GM19351 (cell line): ENCODE data around the gene TEKT1.
"Not testable (repeated sequence)": the region's sequence is repeated elsewhere in the genome, so short reads cannot be mapped to it uniquely, and the experiment has no call there.

Source experiments
- ATAC-seq: cut with Tn5 transposase; IDR thresholded peaks from one replicate; pipeline ENCODE4 v1.9.1; 2021; ENCODE audit warnings: mild to moderate bottlenecking, moderate library complexity; ENCODE audit not compliant: unreplicated experiment

Gene TEKT1

DNA sequence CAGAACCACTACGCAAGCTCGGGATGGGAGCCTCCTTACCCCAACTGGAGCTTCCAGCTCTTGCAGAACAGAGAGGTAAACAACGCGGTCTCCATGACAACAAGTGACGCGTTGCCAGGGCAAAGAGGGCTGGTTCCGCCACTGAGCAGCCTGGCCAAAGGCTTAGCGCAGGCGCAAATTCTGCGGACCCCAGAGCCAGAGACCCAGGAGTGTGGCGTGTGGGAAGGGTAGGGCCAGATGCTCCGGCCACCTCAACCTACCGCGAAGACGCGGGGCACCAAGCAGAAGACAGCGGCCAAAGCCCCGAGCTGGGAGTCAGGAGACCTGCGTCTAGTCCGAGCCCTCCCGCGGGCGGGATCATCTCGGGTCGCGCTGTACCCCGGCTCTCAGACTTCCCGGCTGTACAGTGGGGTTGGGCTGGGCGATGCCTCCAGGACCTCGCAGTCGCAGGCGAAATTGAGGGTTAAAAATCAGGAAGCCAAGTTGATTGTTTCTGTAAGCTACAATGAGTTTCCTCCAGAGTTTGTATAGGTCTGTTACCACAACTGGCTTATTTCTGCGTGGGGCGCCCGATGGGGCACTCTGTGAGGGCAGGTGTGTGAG is at the start of gene TEKT1:
TEKT1 (minus strand) TSS at position 69 of the 603 bp plus-strand sequence. CDS start 1,353 bp downstream, outside the sequence.
- no peak for ATAC-seq

DNA sequence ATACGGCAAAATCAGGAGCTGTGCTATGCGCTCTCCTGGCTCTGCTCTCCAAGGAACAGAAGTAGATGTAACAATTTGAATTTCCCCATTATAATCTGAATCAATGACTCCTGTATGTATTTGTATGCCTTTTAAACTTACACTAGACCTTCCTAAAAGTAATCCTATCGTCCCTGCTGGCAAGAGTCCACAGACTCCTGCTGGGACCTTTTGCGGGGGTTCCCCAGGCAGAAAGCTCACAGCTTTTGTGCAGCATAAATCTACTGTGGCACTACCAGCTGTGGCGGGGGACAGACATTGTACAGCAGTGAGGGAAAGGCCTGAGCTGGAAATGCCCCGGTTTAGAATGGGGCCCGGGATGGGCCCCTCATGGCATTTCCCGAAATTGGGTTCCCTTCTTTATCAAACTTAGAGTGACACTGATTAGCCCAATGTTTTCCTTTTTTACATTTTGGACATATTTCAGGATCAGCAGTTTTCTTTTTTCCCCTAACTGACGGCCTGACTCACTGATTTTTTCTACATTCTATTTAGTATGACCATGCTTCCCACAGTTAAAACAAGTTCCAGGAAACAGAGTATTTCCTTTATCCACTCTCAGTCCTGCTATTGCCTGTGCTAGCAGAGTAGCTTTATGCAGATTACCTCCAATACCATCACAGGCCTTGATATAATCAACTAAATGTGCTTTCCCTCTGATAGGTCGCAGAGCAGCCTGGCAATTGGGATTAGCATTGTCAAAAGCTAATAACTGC is 47.9 kb upstream of the TEKT1 start:
- ATAC-seq, result not testable (repeated sequence)

DNA sequence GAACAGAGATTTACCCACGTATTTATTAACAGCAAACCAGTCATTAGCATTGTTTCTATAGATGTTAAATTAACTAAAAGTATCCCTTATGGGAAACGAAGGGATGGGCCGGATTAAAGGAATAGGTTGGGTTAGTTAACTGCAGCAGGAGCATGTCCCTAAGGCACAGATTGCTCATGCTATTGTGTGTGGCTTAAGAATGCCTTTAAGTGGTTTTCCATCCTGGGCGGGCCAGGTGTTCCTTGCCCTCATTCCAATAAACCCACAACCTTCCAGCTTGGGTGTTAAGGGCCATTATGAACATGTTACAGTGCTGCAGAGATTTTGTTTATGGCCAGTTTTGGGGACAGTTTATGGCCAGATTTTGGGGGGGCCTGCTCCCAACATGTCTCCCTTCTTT is 43.7 kb upstream of the TEKT1 start:
- not testable (repeated sequence) for ATAC-seq

DNA sequence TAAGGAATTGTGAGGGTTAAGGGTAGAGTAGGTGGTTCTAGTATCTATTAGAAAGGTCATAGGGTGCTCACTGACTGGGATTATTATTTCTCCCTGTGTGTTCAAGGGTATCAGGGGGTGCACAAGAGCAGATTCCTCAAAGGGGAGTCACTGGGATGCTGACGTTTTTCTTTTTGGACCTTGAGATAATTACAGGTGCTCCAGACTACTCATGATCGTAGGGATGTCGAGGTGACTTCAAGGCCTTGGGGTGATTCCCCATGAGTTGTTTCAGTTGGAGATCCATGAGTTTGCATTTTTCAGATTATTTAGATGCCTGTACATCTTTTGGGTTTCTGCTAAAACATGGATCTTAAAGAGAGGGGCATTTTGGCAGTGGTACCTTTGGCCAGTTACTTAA is 41.4 kb upstream of the TEKT1 start:
- no peak for ATAC-seq

DNA sequence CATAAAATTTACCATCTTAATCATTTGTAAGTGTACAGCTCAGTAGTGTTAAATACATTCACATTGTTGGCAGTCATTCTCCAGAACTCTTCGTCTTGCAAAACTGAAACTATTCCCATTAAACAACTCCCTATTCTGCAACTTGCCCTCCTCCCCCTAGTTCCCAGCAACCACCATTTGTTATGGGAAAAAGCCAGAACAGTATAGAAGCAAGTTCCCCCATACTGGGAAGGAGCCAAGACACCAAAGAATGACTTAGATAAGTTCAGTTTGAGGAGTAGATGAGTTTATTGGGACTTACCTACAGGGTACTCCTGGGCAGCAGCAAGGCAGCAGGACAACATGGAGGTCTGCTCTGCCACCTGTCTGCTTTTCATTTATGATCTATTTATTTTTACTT is 39.3 kb upstream of the TEKT1 start:
- ATAC-seq, result no peak

DNA sequence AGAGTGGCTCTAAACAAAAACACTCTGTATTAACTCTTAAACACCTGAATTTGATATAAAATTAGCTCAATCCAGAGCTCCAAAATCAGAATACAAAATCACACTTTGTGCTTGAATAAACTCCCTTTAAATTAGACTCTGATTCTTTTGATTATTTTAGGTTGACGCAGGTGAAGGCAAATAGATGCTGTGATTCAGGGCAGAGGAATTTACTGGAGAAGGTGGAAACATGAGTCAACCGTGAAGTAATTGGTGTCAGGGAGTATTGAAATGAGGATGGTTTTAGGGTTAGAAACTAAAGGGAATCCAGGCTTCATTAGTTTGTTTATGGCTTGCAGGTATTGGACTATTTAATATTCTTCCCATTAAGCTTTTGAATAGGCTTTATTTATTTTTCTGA is 37.1 kb upstream of the TEKT1 start:
- ATAC-seq, result no peak

DNA sequence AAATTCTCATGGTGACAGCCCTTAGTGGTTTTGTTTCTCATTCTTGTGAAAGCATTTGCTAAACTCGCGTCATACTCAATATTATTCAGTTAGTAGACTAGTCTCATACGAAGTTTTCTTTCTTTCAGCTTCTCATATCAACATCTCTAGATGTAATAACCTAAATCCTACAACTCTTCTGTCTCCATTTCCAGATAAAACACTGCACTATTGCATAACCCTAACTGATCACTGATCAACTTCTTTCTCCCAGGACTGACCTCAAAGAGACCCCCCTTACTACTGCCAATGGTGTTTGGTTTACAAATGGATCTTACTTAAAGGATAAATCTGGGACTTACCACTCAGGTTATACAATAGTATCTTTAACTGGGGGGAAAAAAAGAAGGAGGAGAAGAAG is 36.3 kb upstream of the TEKT1 start:
- ATAC-seq, result no peak

DNA sequence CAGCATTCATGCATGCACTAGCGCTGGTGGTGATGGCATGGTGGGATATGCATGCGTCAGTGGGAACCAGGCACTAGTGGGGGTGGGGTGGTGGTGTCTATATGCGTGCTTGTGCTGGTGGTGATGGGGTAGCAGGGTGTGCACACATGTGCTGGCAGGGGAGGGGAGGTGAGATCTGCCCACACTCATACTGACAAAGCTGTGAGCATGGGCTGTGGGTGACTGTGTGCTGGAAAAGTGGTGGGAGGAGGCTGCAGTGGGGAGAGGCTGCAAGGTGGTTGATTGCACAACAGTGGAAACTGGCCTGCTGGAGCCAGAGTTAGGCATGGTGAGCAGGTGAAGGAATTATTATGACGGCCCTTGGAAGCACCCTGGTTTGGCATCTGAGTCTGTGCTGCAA is 31.3 kb upstream of the TEKT1 start:
- ATAC-seq, result no peak

DNA sequence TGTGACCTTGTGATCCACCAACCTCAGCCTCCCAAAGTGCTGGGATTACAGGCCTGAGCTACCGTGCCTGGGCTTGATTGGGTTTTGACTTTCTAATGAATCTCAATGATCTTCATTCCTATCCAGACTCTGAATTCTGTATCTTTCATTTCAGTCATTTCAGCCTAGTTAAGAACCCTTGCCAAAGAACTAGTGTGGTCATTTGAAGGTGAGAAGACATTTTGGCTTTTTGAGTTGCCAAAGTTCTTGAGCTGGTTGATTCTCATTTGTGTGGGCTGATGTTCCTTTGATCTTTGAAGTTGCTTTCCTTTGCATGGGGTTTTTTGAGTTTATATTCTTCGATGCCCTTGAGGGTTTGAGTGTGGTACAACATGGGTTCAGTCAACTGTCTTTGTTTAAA is 30.6 kb upstream of the TEKT1 start:
- no peak for ATAC-seq

DNA sequence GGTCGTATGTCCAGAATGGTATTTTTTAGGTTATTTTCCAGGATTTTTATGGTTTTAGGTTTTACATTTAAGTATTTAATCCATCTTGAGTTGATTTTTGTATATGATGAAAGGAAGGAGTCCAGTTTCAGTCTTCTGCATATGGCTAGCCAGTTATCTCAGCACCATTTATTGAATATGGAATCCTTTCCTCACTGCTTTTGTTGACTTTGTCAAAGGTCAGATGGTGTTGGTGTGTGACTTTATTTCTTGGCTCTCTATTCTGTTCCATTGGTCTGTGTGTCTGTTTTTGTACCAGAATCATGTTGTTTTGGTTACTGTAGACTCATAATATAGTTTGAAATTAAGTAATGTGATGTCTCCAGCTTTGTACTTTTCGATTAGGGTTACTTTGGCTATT is 26.4 kb upstream of the TEKT1 start:
- no peak for ATAC-seq

DNA sequence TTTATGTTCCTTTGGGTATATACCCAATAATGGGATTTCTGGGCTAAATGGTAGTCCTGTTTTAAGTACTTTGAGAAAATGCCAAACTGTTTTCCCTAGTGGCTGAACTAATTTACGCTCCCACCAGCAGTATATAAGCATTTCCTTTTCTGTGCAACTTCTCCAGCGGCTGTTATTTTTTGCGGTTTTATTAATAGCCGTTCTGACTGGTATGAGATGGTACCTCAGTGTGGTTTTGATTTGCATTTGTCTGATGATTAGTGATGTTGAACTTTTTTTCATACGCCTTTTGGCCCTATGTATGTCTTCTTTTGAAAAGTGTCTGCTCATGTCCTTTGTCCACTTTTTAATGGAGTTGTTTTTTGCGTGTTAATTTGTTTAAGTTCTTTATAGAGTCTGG is 25.8 kb upstream of the TEKT1 start:
- ATAC-seq, result no peak

DNA sequence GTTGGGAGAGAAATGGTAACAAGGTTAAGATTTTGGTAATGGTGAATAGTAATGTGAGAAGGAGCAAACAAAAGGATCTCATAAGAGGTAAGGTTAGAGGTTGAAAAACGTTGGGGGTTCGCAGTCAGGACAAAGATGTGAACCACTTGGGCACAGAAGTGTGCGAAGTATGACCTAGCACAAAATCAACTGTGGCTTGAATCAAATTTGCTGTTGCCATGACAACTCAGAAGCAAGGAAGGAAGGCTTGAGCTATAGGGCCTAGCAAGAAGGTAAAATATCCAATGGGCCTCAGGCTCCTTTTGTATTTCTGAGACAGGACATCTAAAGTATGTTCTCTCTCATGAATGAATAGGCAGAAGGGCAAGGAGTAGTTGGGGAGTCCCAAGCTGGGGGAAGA is 24.5 kb upstream of the TEKT1 start:
- ATAC-seq, result no peak

DNA sequence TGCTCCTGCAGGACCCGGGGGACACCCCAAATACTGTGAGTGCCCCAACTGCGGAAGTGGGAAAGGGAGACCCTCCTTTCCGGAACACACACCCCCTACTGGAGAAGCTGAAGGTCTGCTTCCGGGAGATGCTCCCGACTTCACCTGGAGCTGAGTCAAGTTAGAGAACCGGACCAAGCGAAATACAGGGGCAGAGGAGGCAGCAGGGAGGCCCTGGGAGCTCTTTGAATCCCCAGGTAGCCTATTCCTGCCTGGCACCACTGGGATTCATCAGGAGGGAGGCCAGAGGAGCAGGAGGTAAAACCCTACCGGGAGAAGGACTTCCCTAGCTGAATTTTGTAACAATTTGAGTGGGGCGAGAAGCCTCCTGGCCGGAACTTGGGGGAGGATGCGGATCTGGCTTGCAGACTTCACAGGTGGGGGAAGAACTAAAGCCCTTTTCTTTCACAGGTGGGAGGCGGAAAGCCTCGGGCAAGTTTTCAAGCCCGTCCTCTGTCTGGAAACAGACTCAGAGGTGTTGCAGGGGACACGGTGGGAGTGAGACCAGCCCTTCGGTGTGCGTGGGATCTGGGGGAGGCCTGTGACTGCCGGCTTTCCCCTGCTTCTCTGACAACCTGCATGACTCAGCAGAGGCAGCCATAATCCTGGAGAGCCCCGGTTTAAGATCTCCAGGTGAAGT is 22.4 kb upstream of the TEKT1 start:
- ATAC-seq, result no peak

DNA sequence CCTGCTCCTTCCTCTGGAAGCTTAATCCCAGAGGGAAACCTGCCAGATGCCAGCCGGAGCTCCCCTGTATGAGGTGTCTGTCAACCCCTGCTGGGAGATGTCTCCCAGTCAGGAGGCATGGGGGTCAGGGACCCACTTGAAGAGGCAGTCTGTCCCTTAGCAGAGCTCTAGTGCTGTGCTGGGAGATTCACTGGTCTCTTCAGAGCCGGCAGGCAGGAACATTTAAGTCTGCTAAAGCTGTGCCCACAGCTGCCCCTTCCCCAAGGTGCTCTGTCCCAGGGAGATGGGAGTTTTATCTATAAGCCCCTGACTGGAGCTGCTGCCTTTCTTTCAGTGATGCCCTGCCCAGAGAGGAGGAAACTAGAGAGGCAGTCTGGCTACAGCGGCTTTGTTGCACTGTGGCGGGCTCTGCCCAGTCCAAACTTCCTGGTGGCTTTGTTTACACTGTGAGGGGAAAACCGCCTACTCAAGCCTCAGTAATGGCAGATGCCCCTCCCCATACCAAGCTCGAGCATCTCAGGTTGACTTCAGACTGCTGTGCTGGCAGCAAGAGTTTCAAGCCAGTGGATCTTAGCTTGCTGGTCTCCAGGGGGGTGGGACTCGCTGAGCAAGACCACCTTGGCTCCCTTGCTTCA is 17.1 kb upstream of the TEKT1 start:
- not testable (repeated sequence) for ATAC-seq

DNA sequence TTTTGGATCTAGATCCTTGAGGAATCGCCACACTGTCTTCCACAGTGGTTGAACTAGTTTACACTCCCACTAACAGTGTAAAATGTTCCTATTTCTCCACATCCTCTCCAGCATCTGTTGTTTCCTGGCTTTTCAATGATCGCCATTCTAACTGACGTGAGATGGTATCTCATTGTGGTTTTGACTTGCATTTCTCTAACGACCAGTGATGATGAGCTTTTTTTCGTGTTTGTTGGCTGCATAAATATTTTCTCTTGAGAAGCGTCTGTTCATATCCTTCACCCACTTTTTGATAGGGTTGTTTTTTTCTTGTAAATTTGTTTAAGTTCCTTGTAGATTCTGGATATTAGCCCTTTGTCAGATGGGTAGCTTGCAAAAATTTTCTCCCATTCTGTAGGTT is 14.6 kb upstream of the TEKT1 start:
- ATAC-seq, result not testable (repeated sequence)

DNA sequence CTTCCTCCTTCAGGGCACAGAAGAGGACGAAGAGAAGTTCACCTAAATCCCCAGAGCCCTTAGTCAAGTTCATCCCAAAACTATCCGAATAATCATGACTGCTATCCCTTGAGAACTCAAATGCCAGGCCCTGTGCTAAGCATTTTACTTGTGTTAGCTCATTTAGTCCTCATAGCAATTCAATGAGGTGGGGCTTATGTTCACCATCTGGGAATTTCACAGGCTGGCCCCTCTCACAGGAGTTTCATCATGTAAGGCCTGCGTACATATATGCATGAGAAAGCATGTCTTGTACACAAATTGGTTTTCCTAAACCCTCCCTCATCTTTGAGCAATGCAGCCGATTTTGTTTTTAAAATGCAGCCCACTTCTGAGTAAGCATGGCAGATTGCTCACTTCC is 12.9 kb upstream of the TEKT1 start:
- not testable (repeated sequence) for ATAC-seq

DNA sequence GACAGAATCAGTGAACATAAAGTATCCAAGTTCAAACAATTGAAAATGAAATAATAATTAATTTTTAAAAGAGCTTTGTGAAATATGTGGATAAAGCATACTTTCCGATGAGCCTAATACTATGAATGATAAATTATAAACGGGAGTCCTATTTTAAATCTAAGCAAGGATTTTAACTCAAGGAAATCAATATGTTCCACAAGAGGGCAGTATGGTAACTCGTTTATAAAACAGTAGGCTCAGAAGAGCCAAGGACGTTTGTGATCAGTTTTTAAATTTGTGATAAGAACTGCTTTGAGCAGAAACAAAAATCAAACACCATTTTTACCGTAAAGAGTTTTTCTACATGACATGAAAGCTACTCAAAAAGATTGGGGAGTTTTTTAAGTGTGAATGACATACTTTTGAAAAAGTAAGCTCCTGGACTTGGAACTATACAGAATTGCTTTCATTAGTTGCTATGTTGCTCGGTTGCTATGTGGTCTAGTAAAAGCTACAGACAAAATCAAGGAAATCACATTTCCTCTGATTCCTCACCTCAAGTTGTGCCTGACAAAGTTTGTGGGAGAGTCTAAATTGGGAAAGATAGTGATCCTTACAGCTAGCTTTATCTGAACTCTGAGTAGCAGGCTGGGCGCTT is 11.8 kb upstream of the TEKT1 start:
- no peak for ATAC-seq

DNA sequence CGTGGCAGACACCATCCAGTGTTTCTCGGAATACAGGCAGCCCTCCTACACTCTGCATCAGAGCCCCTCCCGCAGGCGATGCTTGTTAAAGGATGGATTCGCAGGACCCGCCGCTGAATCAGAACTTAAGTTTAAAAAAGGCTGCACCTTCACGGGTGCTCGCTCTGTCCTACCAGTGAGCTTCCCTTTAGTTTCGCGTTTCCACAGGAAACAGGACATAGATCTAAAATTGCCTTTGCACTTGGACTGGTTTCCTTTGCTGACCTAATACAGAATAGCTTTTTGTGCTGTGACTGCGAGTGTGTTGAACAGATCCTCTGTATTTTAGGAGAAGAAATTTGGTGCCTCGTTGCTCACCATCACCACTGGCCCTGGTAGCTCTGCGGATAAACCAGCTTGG is 10.2 kb upstream of the TEKT1 start:
- ATAC-seq, result not testable (repeated sequence)

DNA sequence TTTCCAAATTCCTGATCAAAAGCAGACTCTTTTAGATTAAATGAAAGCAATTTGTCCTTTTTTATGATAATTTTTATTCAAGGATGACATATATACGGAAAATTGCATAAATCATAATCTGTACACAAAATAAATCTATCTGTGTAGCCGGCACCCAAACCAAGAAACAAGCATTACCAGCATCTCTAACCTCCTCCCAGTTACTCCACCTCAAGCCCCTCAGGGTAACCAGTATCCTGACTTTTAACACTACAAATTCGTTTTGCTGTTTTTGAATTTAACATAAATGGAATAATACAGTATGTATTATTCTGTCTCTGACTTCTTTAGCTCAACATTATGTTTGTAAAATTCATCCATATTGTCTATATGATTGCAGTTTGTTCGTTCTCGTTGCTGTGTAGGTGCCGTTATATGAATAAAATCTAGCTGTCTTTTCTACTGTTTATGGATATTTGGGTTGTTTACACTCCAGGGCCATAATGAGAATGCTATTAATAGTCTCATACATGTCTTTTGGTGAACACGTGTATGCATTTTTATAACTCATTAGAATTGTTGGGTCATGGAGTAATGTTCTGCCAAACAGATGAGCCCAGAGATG is 1.0 kb downstream of the TEKT1 start:
- ATAC-seq, result no peak

DNA sequence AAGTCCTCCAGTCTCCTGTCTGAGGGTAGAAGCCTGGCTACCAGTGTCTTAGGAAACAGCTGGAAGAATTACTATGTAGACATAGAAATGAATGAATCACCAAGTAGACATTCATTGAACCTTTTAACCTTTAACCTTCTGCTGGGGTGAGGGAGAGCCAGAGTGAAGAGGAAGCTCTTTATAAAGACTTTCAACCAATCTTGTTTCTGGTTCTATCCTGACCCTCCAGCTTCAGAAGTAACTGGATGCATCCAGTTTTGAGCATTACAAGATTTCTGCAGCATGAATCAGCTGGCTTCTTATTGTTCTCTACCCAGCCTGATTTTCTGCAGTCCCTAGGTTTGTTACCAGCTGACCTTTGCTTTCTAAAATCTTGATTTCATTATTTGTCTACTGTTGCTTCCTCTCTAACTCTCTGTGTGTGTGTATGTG is 8.5 kb downstream of the TEKT1 start:
- no peak for ATAC-seq

DNA sequence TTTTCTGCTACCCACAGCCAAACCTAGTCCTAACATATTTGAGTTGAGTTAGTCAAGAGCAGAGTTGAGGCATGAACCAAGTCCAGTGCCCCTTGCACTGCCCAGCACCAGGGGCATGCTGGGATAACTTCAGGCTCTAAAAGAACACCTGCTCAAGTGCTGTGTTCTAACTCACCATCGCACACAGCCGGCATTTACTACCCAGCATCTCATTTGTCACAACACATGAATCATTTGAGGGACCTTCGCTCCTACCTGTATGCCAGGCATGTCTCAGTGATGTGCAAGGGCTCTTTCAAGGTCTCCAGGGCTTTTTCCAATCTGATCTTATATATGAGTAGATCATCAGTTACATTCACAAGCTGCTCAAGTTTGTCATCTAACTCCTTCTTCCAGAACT is 12.6 kb downstream of the TEKT1 start:
- no peak for ATAC-seq
